ENCODE results near the gene PLCG2. TPM values are rescaled to one million over a fixed set of nuclear protein-coding genes. Genes with fewer than 3 reads are reported as not detected.
"Not testable (repeated sequence)": the region's sequence is repeated elsewhere in the genome, so short reads cannot be mapped to it uniquely, and the experiment has no call there.

PLCG2 gene
- polyA plus RNA-seq, 2 donors, result 2.3 to 4.4 TPM

GRCh38 chr16:81752225-81752875, 26.7 kb upstream of the PLCG2 start:
- WGBS, 2 donors, result 52 to 59% methylated on average over 13 of the region's 13 CpGs

GRCh38 chr16:81752876-81753227, 26.2 kb upstream of the PLCG2 start:
- Histone ChIP-seq H3K9me3 (ENCODE audit: control insufficient read depth in 2 of 2, insufficient read depth in 1 of 2, low read depth in 1 of 2, low read length in 1 of 2) (no peaks in the 10 kb centered on the region), H3K4me3 (ENCODE audit: low read depth in 1 of 2, low read length in 2 of 2) (no peak overlapping the region), H3K27ac (ENCODE audit: low read depth in 2 of 2, low read length in 1 of 2) (no peak overlapping the region), H3K27me3 (ENCODE audit: control insufficient read depth in 1 of 2, insufficient read depth in 2 of 2, low read length in 2 of 2) (no peaks in the 10 kb centered on the region), H3K36me3 (ENCODE audit: control insufficient read depth in 2 of 2, insufficient read depth in 2 of 2, low read length in 1 of 2) (no peaks in the 10 kb centered on the region), H3K4me1 (ENCODE audit: control insufficient read depth in 2 of 2, insufficient read depth in 2 of 2, low read length in 1 of 2) (peaks cover 0 to 4% of the 10 kb centered on the region in 2 donors)
- WGBS, 2 donors, result 93 to 96% methylated on average over 7 of the region's 7 CpGs

More at GRCh38 chr16:81752225-81752875, 26.7 kb upstream of the PLCG2 start:
- H3K4me3 ChIP-seq (ENCODE audit: low read depth in 1 of 2, low read length in 2 of 2), result no peak overlapping the region
- no peaks in the 10 kb centered on the region for H3K27me3 ChIP-seq (ENCODE audit: control insufficient read depth in 1 of 2, insufficient read depth in 2 of 2, low read length in 2 of 2)
- peak overlapping the region in 1 of 2 donors; percentile 5 for H3K27ac ChIP-seq (ENCODE audit: low read depth in 2 of 2, low read length in 1 of 2)
- no peaks in the 10 kb centered on the region for H3K9me3 ChIP-seq (ENCODE audit: control insufficient read depth in 2 of 2, insufficient read depth in 1 of 2, low read depth in 1 of 2, low read length in 1 of 2)
- H3K36me3 ChIP-seq (ENCODE audit: control insufficient read depth in 2 of 2, insufficient read depth in 2 of 2, low read length in 1 of 2), result no peaks in the 10 kb centered on the region
- H3K4me1 ChIP-seq (ENCODE audit: control insufficient read depth in 2 of 2, insufficient read depth in 2 of 2, low read length in 1 of 2), result peaks cover 0 to 4% of the 10 kb centered on the region in 2 donors

GRCh38 chr16:81754858-81755257, 24.2 kb upstream of the PLCG2 start:
- 87 to 95% methylated on average over 1 of the region's 1 CpG for WGBS, 2 donors
- no peaks in the 10 kb centered on the region for H3K9me3 ChIP-seq (ENCODE audit: control insufficient read depth in 2 of 2, insufficient read depth in 1 of 2, low read depth in 1 of 2, low read length in 1 of 2)
- H3K4me1 ChIP-seq (ENCODE audit: control insufficient read depth in 2 of 2, insufficient read depth in 2 of 2, low read length in 1 of 2), result peaks cover 0 to 4% of the 10 kb centered on the region in 2 donors
- H3K27ac ChIP-seq (ENCODE audit: low read depth in 2 of 2, low read length in 1 of 2), result no peak overlapping the region
- no peaks in the 10 kb centered on the region for H3K36me3 ChIP-seq (ENCODE audit: control insufficient read depth in 2 of 2, insufficient read depth in 2 of 2, low read length in 1 of 2)
- H3K4me3 ChIP-seq (ENCODE audit: low read depth in 1 of 2, low read length in 2 of 2), result no peak overlapping the region
- H3K27me3 ChIP-seq (ENCODE audit: control insufficient read depth in 1 of 2, insufficient read depth in 2 of 2, low read length in 2 of 2), result no peaks in the 10 kb centered on the region

- H3K9me3 ChIP-seq (ENCODE audit: control insufficient read depth in 2 of 2, insufficient read depth in 1 of 2, low read depth in 1 of 2, low read length in 1 of 2), result no peaks in the 10 kb centered on the region
- H3K27ac ChIP-seq (ENCODE audit: low read depth in 2 of 2, low read length in 1 of 2), result no peak overlapping the region
- no peaks in the 10 kb centered on the region for H3K36me3 ChIP-seq (ENCODE audit: control insufficient read depth in 2 of 2, insufficient read depth in 2 of 2, low read length in 1 of 2)
- H3K27me3 ChIP-seq (ENCODE audit: control insufficient read depth in 1 of 2, insufficient read depth in 2 of 2, low read length in 2 of 2), result no peaks in the 10 kb centered on the region
- WGBS, 2 donors, result 62 to 70% methylated on average over 13 of the region's 13 CpGs
- H3K4me3 ChIP-seq (ENCODE audit: low read depth in 1 of 2, low read length in 2 of 2), result no peak overlapping the region
- peaks cover 0 to 4% of the 10 kb centered on the region in 2 donors for H3K4me1 ChIP-seq (ENCODE audit: control insufficient read depth in 2 of 2, insufficient read depth in 2 of 2, low read length in 1 of 2)
Measured at GRCh38 chr16:81755915-81756614, 23.0 kb upstream of the PLCG2 start.

GRCh38 chr16:81756615-81757356, 22.3 kb upstream of the PLCG2 start:
- Histone ChIP-seq H3K4me1 (ENCODE audit: control insufficient read depth in 2 of 2, insufficient read depth in 2 of 2, low read length in 1 of 2) (peaks cover 0 to 4% of the 10 kb centered on the region in 2 donors), H3K27ac (ENCODE audit: low read depth in 2 of 2, low read length in 1 of 2) (no peak overlapping the region)
- WGBS, 2 donors, result 70 to 71% methylated on average over 9 of the region's 9 CpGs

GRCh38 chr16:81758376-81758775, 20.7 kb upstream of the PLCG2 start:
- 15 to 37% methylated on average over 2 of the region's 2 CpGs for WGBS, 2 donors
- Histone ChIP-seq H3K4me3 (ENCODE audit: low read depth in 1 of 2, low read length in 2 of 2) (no peak overlapping the region), H3K27ac (ENCODE audit: low read depth in 2 of 2, low read length in 1 of 2) (no peak overlapping the region), H3K27me3 (ENCODE audit: control insufficient read depth in 1 of 2, insufficient read depth in 2 of 2, low read length in 2 of 2) (no peaks in the 10 kb centered on the region), H3K4me1 (ENCODE audit: control insufficient read depth in 2 of 2, insufficient read depth in 2 of 2, low read length in 1 of 2) (no peaks in the 10 kb centered on the region), H3K36me3 (ENCODE audit: control insufficient read depth in 2 of 2, insufficient read depth in 2 of 2, low read length in 1 of 2) (no peaks in the 10 kb centered on the region), H3K9me3 (ENCODE audit: control insufficient read depth in 2 of 2, insufficient read depth in 1 of 2, low read depth in 1 of 2, low read length in 1 of 2) (no peaks in the 10 kb centered on the region)

More at GRCh38 chr16:81756615-81757356, 22.3 kb upstream of the PLCG2 start:
- Histone ChIP-seq H3K36me3 (ENCODE audit: control insufficient read depth in 2 of 2, insufficient read depth in 2 of 2, low read length in 1 of 2) (no peaks in the 10 kb centered on the region), H3K4me3 (ENCODE audit: low read depth in 1 of 2, low read length in 2 of 2) (no peak overlapping the region), H3K27me3 (ENCODE audit: control insufficient read depth in 1 of 2, insufficient read depth in 2 of 2, low read length in 2 of 2) (no peaks in the 10 kb centered on the region), H3K9me3 (ENCODE audit: control insufficient read depth in 2 of 2, insufficient read depth in 1 of 2, low read depth in 1 of 2, low read length in 1 of 2) (no peaks in the 10 kb centered on the region)

GRCh38 chr16:81762322-81762721, 16.8 kb upstream of the PLCG2 start:
- not testable (repeated sequence) for H3K36me3 ChIP-seq (ENCODE audit: control insufficient read depth in 2 of 2, insufficient read depth in 2 of 2, low read length in 1 of 2); H3K9me3 ChIP-seq (ENCODE audit: control insufficient read depth in 2 of 2, insufficient read depth in 1 of 2, low read depth in 1 of 2, low read length in 1 of 2); H3K4me3 ChIP-seq (ENCODE audit: low read depth in 1 of 2, low read length in 2 of 2); H3K4me1 ChIP-seq (ENCODE audit: control insufficient read depth in 2 of 2, insufficient read depth in 2 of 2, low read length in 1 of 2); H3K27ac ChIP-seq (ENCODE audit: low read depth in 2 of 2, low read length in 1 of 2); H3K27me3 ChIP-seq (ENCODE audit: control insufficient read depth in 1 of 2, insufficient read depth in 2 of 2, low read length in 2 of 2)
- WGBS, 2 donors, result 70 to 81% methylated on average over 4 of the region's 4 CpGs

- no peaks in the 10 kb centered on the region for H3K9me3 ChIP-seq (ENCODE audit: control insufficient read depth in 2 of 2, insufficient read depth in 1 of 2, low read depth in 1 of 2, low read length in 1 of 2)
- no peak overlapping the region for H3K27ac ChIP-seq (ENCODE audit: low read depth in 2 of 2, low read length in 1 of 2)
- H3K4me1 ChIP-seq (ENCODE audit: control insufficient read depth in 2 of 2, insufficient read depth in 2 of 2, low read length in 1 of 2), result no peaks in the 10 kb centered on the region
- H3K4me3 ChIP-seq (ENCODE audit: low read depth in 1 of 2, low read length in 2 of 2), result no peak overlapping the region
- no peaks in the 10 kb centered on the region for H3K27me3 ChIP-seq (ENCODE audit: control insufficient read depth in 1 of 2, insufficient read depth in 2 of 2, low read length in 2 of 2)
- H3K36me3 ChIP-seq (ENCODE audit: control insufficient read depth in 2 of 2, insufficient read depth in 2 of 2, low read length in 1 of 2), result no peaks in the 10 kb centered on the region
- 89 to 94% methylated on average over 11 of the region's 11 CpGs for WGBS, 2 donors
Measured at GRCh38 chr16:81765111-81765919, 13.8 kb upstream of the PLCG2 start.

- no peaks in the 10 kb centered on the region for H3K27me3 ChIP-seq (ENCODE audit: control insufficient read depth in 1 of 2, insufficient read depth in 2 of 2, low read length in 2 of 2)
- H3K27ac ChIP-seq (ENCODE audit: low read depth in 2 of 2, low read length in 1 of 2), result no peak overlapping the region
- H3K36me3 ChIP-seq (ENCODE audit: control insufficient read depth in 2 of 2, insufficient read depth in 2 of 2, low read length in 1 of 2), result no peaks in the 10 kb centered on the region
- H3K9me3 ChIP-seq (ENCODE audit: control insufficient read depth in 2 of 2, insufficient read depth in 1 of 2, low read depth in 1 of 2, low read length in 1 of 2), result no peaks in the 10 kb centered on the region
- no peak overlapping the region for H3K4me3 ChIP-seq (ENCODE audit: low read depth in 1 of 2, low read length in 2 of 2)
- H3K4me1 ChIP-seq (ENCODE audit: control insufficient read depth in 2 of 2, insufficient read depth in 2 of 2, low read length in 1 of 2), result no peaks in the 10 kb centered on the region
Measured at GRCh38 chr16:81765969-81766368, 13.1 kb upstream of the PLCG2 start.
